Stimulated activated CD8-positive, alpha-beta memory T cell treated with anti-CD3 and anti-CD28 coated beads, Interleukin-15, amount 100 ng/mL, for 24 hours (primary cell): Measurements from ENCODE around the gene PHACTR3.

Source experiments
- DNase-seq: peaks from one replicate; pipeline ENCODE4 v3.0.0-alpha.2; 2020; ENCODE audit warnings: low read depth

PHACTR3 gene

DNA sequence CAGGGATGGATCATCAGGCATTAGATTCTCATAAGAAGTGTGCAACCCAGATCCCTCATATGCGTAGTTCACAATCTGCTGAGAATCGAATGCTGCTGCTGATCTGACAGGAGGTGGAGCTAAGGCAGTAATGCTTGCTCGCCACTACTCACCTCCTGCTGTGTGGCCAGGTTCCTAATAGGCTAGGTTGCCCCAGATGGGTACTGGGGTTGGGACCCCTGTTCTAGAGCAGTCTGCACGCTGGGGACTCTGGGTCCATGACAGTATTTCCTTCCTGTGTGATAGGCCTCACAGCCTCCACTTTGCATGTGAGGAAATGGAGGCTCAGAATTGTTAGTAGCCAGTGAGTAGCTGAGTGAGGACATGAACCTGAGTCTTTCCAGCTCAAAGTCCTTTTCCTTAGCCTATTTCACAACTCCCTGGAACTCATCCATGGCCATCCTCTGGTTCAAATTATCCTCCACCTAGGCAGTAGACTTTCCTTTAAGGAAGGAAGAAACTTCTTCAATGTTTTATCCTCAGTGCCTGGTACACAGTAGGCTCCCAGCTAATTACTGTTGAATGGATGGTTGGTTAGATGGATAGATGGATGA, 211.9 kb downstream of the PHACTR3 start:
- DNase-seq = no peak

DNA sequence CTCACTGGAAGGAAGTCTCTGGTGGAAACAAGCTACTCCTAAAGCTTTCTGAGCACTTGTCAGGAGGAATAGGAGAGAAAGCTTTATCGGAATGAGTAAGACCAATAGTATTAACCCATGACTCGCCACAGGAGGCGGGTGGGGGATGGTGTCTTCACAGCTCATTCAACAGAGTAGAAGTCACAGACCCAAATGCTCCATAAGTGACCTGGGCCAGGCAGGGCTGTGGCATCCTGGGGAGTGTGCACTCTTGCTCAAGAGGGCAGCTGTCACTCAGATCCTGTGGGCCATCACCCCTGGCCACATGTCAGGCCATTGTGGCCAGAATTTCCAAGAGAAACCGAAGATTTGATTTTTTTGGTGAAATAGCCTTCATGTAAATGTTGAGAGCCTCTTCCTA, 213.1 kb downstream of the PHACTR3 start:
- DNase-seq = no peak

DNA sequence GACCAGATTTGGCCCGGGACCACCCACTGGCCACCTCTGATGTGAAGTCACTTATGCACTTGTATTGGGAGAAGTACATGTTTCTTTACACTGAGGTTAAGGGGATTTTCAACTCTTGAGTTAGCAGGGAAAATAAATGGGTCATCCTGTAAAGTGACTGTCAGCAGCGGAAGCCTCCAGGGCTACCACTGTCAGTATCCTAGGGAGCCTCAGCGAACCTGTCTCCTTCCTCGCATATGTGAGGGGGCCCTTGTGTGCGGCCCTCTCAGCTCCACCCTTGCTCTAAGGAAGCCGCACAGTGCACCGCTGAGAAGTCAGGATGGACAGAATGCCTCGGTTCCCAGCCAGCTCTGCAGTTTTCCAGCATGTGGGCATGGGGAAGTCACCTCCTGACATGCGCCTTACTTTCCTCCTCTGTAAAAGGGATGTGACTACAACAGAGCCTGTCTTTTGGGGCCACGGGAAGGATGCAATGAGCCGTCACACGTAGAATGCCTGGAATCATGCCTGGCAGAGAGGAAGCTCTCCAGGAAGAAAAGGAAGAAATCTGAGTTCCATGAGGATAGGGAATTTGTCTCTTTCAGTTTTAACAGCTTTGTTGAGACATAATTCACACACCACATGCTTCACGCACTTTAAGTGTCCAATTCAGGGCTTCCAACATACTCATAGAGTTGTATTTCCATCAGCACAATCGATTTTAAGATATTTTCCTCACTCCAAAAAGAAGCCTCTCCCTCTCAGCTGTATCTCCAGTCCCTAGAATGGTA, 213.7 kb downstream of the PHACTR3 start:
- DNase-seq = no peak

DNA sequence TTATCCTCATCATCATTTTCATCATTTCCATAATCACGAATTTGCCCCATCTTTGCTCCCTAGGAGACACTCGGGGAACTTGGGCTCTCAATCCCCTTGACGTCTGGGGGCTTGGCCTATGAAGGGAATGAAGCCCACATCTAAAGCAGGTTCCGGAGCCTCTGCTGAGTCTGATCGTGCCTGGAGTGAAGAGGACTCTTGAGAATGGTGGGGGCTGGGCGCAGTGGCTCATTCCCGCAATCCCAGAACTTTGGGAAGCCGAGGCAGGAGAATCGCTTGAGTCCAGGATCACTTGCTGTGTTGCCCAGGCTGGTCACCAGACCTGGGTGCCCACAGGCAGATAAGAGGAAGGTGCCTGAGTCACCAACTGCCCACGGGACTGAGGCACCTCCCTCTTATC, 214.6 kb downstream of the PHACTR3 start:
- no peak for DNase-seq

DNA sequence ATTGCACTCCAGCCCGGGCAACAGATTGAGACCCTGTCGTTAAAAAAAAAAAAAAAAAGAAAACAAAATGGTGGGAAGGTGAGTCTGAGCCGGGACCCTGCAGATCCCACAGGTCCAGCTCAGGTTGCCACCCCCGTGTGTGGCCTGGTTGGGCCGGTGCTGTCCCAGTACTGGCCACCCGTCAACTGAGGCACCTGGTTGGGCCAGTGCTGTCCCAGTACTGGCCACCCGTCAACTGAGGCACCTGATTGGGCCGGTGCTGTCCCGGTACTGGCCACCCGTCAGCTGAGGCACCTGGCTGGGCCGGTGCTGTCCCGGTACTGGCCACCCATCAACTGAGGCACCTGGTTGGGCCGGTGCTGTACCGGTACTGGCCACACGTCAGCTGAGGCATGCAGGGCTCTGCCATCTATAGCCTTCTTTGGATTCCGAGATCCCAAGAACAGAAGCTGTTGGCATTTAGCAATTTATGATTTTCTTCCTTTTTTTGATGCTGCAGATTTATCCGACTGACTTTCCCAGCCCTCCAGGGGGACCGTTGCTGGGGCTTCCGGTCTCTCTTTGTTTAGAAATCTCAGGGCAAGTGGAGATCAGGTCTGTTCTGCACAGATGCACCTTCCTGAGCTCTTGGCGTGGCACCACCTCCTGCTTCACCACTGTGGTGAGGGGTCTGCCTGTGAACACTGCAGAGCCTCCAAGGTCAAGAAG, 215.3 kb downstream of the PHACTR3 start:
- DNase-seq = no peak

DNA sequence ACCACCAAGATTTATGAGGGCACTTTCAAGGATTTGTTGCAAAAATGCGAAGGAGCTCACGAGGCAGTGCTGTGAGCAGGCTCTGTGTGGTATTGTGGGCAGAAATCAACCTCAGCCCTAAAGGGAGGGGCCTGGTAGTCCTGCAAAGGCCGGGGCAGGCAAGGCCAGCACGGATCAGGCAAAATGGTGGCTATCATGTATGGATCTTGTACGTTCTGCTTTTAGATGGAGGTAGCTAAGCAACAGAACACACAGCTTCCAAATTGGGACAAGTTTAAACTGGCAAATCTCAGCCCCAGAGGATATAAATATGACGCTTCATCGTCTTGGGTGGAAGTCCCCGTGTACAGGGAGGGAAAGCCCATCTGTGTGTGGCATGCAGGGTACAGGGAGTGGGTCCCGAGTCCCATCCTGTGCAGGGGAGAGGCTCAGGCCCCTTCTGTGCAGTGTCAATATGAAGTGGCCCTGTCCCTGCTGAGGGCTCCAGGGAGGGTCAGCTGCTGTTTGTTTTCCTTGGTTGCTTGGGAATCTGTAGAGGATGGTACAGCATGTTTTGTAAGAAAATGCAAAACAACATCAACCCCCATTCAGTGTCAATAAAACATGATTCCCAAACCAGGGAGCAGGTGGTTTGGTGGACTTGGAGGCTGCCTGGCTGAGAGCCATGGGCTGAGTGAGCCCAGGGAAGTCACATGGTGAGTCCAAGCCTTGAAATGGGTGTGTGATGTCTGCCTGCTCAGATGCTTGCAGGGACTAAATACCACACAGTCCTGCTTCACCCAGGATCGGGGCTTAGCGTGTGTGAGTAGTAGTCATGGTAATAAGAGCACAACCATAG, 216.1 kb downstream of the PHACTR3 start:
- DNase-seq = no peak

DNA sequence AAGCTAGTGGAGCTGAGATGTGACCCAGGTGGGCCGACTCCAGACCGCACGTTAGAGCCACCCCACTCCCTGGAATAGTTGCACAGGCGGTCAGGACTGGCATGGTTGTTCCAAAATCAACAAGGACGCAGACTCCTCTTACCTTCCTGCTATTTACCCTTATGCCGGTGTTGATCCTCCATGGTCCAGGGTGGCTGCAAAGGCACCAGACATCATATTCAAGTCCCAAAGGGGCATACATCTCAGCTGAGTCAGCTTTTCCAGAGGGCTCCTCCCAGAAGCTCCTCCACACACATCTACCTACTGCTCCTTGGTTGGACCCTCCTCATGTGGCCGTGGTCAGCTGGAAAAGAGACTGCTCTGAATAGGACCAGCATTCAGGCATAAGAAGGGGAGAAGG, 216.9 kb downstream of the PHACTR3 start:
- DNase-seq = no peak

DNA sequence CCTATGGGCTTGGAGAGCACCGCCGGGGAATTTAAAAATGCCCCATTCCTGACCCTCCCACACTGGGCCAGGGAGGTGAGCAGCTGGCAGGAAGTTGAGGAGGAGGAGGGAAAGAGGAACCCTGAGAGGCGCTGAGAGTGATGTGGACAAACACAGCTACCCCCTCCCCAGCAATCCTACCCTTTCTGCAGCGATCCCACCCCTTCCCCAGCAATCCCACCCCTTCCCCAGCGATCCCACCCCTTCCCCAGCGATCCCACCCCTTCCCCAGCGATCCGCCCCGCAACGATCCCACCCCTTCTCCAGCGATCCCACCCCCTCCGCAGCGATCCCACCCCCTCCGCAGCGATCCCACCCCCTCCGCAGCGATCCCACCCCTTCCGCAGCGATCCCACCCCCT, 217.4 kb downstream of the PHACTR3 start:
- no peak for DNase-seq

DNA sequence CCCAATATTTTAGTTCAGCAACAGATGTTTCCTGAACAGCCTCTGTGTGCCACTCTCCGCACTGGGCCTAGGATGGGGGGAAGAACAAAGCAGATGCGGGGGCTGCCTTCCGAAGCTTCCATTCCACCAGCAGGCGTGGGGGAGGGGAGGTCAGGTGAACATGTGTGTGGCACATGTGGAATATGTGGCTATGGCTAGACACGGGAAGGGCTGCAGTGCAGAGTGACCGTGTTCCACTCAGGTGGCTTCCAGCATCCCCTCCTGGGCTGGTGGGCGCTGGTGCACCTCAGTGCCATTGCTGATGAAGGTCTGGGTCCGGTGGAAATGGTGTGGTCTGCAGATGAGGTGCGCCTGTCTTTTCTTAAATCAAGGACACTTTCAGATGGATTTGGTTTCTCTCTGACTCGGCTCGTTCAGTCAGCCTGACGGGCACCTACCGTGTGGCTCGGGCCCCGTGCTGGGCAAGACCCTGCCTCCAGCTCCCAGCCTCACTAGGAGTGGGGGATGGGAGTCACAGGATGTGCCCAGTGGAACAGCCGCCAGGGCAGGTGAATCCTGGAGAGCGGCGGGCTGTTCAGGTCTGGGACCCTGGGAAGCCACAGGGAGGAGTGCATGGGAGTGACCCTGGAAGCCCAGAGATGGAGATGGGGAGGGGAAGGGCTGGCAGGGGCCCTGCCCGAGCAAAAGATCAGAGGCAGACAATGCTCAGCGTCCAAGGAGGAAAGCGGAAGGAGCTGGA, 218.1 kb downstream of the PHACTR3 start:
- no peak for DNase-seq

DNA sequence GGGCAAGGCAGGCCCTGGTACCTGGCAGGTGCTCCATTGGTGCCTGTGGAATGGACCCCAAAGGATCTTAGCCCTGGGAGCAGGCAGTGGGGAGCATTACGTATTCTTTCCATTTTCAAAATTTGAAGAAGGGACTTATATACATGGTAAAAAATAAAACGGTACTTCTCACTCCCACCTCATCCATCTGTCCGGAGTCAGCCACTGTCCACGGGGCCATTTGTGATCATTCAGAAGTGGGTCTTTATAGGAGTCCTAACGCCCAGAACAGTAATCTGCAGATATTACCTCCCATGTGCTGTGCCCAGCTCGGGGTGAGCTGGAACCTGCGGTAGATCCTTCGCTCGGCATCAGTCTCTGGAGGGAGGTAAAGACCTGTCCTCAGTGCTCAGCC, 218.7 kb downstream of the PHACTR3 start:
- no peak for DNase-seq

DNA sequence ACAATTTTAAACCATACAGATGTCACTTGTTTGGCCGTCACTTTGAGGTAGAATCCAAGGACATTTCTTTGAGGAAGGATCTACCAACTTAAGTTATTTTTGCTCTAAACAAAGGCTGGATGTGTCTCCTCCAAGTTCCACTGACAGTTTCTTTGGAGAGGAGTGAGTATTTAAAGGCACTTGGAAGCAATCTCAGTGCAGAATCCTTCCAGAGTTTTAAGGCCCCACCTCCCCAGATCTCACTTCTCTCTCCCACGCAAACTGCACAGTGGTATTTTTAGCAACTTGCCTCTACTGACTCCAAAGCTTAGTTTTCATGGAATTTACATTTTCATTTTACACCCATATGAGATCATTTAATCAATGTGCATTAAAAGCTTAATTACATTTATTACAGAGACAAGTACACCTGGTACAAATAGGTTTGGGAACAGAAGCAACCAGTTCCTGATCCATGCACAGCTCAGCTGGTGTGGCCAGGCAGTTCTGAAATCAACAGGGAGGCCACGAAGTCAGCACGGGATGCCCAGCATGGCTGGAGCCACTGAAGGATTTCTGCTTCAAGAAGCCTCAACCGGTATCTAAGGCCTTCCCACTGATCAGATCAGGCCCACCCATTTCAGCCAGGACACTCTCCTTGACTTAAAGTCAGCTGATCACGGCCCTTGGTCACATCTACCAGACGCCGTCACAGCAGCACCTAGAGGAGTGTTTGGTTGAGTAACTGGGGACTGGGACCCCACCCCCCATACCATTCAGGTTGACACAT, 219.3 kb downstream of the PHACTR3 start:
- no peak for DNase-seq

DNA sequence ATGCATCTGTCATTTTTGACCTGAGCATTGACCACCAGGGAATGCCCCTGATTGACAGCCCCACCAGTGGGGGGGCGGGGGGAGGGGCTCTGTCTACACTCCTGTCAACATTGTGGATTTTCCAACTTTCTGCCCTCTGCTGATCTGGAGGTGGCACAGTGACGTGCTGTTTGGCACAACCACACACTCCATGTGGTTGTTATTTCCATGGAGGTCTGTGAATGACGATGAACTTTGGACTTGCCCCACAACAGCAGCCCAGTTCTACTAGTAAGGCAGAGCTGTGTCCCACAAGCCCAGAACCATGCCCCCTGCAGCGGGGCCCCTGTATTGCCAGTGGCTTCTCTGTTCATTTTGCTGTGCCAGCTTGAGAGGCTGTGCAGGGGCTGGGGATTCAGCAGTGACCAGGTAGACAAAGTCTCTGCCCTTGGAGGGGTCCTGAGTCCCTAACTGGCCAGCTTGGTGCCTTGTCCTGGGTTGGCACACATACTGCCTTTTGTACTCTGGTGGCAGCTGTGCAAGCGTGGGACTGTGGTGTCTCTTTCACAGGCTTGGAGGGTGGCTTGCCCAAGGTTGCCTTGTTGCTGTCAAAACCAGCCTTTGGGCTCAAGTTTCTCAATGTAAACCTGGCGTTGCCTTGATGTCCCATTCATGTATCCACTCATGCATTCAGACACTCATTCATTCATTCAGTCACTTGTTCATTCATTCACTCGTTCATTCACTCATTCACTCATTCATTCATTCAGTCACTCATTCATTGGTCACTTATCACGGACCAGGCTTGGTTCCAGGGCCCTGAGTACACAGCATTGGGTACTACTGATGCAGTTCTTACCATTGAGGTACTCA, 220.6 kb downstream of the PHACTR3 start:
- no peak for DNase-seq

DNA sequence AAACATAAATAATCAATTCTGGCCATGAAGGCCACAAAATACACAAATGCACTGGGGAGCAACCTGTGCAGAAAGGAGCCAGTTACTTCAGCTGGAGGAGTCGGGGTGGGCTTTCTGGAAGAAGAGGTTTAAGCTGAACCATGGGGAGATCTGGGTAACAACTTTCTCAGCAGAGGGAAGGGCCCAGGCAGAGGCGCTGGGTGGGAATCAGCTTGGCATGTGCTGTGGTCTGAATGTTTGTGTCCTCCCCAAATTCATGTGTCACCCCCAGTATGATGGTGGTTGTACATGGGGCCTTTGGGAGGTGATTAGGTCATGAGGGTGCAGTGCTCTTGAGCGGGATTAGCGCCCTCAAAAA, 221.2 kb downstream of the PHACTR3 start:
- DNase-seq = no peak

DNA sequence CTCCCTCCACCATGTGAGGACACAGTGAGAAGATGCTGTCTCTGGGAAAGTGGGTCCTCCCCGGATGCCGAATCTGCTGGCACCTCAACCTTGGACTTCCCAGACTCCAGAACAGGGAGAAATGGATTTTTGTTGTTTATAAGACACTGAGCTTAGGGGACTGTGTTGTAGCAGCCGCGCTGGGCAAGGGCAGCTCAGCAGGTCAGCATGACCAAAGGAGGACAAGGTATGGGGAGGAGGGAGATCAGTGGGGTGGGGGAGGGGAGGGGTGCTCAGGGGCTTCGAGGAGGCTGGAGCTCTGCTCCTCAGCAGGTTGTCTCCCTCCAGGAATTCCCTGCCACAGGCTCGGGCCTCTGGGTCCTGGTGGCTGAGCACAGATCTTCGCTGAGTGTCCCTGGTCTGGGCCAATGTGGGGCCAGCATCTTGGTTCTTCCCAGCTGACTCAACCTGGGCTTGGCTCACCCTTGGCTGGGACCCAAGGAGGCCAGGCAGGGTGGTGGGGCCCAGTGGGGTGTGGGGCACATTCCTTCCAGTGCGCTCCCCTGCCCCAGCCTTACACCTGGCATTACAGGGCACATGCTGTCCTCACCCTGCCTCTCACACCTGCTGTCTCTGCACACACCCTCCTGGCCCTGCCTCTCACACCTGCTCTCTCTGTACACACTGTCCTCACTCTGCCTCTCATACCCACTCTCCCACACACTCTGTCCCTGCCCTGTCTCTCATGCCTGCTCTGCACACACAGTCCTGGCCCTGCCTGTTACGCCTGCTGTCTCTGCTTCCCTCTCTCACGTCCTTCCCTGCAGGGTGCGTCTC, 221.8 kb downstream of the PHACTR3 start:
- DNase-seq = no peak

DNA sequence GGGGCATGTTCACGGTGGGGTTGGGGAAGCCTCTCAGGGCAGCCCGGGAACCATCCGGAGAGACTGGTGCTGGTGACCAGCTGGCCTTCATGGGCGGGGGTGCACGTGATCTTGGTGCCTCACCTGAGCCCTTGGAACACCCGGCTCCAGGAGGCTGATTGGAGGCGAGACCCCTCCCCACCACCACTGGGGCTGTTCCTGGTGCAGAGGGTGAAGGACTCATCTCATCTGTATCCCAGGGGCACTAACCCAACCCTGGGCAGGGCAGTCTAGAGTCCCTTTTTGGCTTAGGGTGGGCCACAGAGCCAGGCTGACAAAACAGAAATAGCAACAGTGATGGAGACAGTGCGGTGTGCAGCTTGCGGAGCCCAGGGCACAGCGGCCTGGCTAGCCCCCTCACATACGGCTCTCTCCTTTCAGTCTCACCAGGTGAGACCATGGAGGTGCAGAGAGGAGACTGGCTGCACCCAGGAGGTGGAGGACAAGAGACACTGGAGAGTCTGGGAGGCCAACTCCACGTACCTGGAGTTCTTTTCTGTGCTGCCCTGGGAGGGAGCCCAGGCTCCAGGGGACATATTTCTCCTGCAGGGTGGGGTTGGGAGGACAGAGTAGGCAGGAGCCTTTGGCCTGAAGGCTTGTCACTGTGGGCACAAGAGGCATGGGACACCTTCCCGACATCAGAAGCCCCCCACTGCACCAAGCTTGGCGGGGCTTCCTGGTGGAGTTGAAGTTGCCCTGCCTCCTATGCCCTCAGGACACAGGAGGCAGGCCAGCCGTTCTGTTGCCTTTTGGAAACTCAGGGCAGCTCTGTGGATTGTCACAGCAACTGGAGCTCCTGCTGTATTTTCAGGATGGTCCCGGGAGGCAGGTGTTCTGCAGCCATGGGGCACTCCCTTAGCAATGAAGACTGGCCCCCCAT, 223.1 kb downstream of the PHACTR3 start:
- no peak for DNase-seq

DNA sequence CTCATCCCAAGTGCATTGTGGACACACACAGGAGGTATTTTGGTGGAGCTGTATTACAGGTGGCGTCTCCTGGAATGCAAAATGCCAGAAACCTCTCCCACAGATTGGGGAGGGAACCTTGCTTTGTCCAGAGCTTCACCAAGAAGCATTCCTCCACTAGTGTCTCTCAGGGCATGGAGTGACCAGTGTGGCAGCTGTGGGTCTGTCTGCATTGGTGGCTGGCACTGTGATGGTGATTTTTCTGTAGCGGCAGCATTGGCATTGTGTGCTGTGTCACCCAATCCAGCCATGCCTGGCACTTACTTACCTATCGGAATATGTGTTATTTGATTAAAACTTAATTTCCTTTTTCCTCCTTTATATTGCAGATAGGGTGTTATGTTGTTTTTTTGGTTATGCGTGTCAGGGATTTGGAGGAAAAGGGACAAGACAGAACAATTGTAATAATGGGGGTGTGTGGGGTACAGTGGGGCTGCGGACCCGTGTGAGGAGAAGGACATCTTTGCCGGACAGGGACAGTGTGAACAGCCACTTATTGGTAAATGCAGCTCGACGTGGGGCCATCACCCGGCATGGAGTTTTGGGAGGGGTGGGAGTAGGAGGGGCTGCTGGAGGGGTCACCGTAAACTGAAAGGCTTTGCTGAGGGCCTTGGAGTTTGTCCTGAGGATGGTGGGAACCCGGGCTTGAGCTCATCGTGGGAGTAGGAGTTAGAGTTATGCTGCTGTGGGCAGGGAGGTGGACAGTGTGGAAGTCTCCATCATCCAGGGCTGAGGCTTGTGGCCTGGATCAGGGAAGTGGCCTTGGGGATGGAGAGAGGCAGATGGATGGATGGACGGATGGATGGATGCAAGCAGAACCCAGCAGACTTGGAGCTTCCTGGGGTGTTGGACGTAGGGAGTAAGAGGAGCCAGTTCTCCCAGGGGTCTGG, 224.0 kb downstream of the PHACTR3 start:
- no peak for DNase-seq
